Osteoblast (primary cell): ENCODE measurements around the gene ATP8A1. TPM values are rescaled to one million over a fixed set of nuclear protein-coding genes. Genes with fewer than 3 reads are reported as not detected.

Experiments
- DNase-seq: peaks from one replicate; pipeline ENCODE4 v3.0.0; 2011; ENCODE audit warnings: low spot score, mixed read lengths; ENCODE audit not compliant: insufficient read length; ENCODE audit errors: missing footprints
- H2AFZ ChIP-seq: 2 replicates; pipeline ENCODE4 v1.6.0; 2011; ENCODE audit warnings: mild to moderate bottlenecking, low read length
- H3K27ac ChIP-seq: 2 replicates; pipeline ENCODE4 v1.5.1; 2011; ENCODE audit warnings: mild to moderate bottlenecking, low read depth, low read length, moderate library complexity
- H3K27me3 ChIP-seq: 2 replicates; pipeline ENCODE4 v1.6.0; 2012; ENCODE audit warnings: mild to moderate bottlenecking, control low read depth, inconsistent platforms, low read length, moderate library complexity; ENCODE audit not compliant: insufficient read depth
- H3K36me3 ChIP-seq: 2 replicates; pipeline ENCODE4 v1.5.1; 2011; ENCODE audit warnings: mild to moderate bottlenecking, low read length, control low read depth, moderate library complexity; ENCODE audit not compliant: insufficient read depth
- H3K4me1 ChIP-seq: 2 replicates; pipeline ENCODE4 v1.5.1; 2011; ENCODE audit warnings: mild to moderate bottlenecking, low read length, control low read depth, moderate library complexity; ENCODE audit not compliant: insufficient read depth
- H3K4me2 ChIP-seq: 2 replicates; pipeline ENCODE4 v1.6.0; 2011; ENCODE audit warnings: mild to moderate bottlenecking, low read length; ENCODE audit not compliant: insufficient read depth
- H3K4me3 ChIP-seq: fragments of 200-600 bp; sonication (generic); 3 replicates; pipeline ENCODE4 v1.5.1; 2012; ENCODE audit warnings: mild to moderate bottlenecking, low read length, inconsistent platforms; ENCODE audit not compliant: insufficient read depth
- H3K79me2 ChIP-seq: 2 replicates; pipeline ENCODE4 v1.6.0; 2012; ENCODE audit warnings: mild to moderate bottlenecking, low read length, control low read depth, inconsistent platforms; ENCODE audit not compliant: insufficient read depth
- H3K9me3 ChIP-seq: 2 replicates; pipeline ENCODE4 v1.5.1; 2011; ENCODE audit warnings: low read depth, low read length, control low read depth
- H4K20me1 ChIP-seq: 2 replicates; pipeline ENCODE4 v1.6.0; 2012; ENCODE audit warnings: mild to moderate bottlenecking, low read length, control low read depth; ENCODE audit not compliant: insufficient read depth
- total RNA-seq: library from RNA; depleted of rRNA; stranded (reverse); fragments of >200 nt; gene quantifications from 2 replicates; pipeline ENCODE4 v1.2.3, GENCODE V29; 2012
- TF ChIP-seq, protein P1 (sequence below): IDR thresholded peaks from 2 replicates; pipeline ENCODE4 v1.5.1; 2011; ENCODE audit warnings: mild to moderate bottlenecking, low read depth, low read length, moderate library complexity; ENCODE audit errors: extremely low read depth

Gene ATP8A1
- total RNA-seq, 1 donor: 2.5 TPM

GRCh38 chr4:42478509-42478908 lies 178.4 kb downstream of the ATP8A1 start:
- Histone ChIP-seq H3K4me2 (no peak overlapping the region), H3K4me1 (no peaks in the 10 kb centered on the region), H3K36me3 (no peaks in the 10 kb centered on the region), H3K27me3 (no peaks in the 10 kb centered on the region), H3K9me3 (no peaks in the 10 kb centered on the region), H3K4me3 (no peak overlapping the region), H4K20me1 (no peaks in the 10 kb centered on the region), H3K79me2 (no peaks in the 10 kb centered on the region), H3K27ac (no peak overlapping the region), H2AFZ (no peak overlapping the region)
- TF ChIP-seq, protein P1, sequence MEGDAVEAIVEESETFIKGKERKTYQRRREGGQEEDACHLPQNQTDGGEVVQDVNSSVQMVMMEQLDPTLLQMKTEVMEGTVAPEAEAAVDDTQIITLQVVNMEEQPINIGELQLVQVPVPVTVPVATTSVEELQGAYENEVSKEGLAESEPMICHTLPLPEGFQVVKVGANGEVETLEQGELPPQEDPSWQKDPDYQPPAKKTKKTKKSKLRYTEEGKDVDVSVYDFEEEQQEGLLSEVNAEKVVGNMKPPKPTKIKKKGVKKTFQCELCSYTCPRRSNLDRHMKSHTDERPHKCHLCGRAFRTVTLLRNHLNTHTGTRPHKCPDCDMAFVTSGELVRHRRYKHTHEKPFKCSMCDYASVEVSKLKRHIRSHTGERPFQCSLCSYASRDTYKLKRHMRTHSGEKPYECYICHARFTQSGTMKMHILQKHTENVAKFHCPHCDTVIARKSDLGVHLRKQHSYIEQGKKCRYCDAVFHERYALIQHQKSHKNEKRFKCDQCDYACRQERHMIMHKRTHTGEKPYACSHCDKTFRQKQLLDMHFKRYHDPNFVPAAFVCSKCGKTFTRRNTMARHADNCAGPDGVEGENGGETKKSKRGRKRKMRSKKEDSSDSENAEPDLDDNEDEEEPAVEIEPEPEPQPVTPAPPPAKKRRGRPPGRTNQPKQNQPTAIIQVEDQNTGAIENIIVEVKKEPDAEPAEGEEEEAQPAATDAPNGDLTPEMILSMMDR: no peak
- no peak for DNase-seq

DNA sequence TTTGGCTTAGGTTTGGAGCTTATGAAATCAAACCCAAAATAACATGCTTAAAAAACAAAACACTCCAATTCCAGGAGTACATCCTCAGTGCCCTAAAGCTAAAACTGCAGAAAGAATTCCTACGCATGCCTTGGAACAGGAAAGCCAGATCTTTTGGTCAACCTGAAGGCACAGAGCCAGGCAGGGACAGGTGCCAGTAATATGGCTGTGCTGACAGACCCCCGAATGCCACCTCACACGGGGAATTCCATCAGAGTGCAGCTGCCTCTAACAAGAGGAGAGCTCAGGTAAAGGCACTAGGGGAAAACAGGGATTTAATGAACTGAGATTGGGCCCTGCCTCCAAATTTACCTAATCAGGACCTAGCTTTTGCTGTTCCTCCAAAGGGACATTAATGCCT lies 182.5 kb downstream of the ATP8A1 start:
- Histone ChIP-seq H2AFZ (no peak overlapping the region), H3K4me3 (no peak overlapping the region), H3K9me3 (no peaks in the 10 kb centered on the region), H3K27ac (no peak overlapping the region), H4K20me1 (no peaks in the 10 kb centered on the region), H3K4me1 (no peaks in the 10 kb centered on the region), H3K27me3 (no peaks in the 10 kb centered on the region), H3K79me2 (no peaks in the 10 kb centered on the region), H3K36me3 (no peaks in the 10 kb centered on the region), H3K4me2 (no peak overlapping the region)
- TF ChIP-seq, protein P1: no peak
- peak; percentile 11 for DNase-seq

- Histone ChIP-seq H3K9me3 (no peaks in the 10 kb centered on the region), H3K4me2 (no peak overlapping the region), H3K36me3 (no peaks in the 10 kb centered on the region), H3K4me3 (no peak overlapping the region), H4K20me1 (no peaks in the 10 kb centered on the region), H3K27ac (no peak overlapping the region), H2AFZ (no peak overlapping the region), H3K79me2 (no peaks in the 10 kb centered on the region), H3K4me1 (no peaks in the 10 kb centered on the region), H3K27me3 (no peaks in the 10 kb centered on the region)
- TF ChIP-seq, protein P1: no peak
- DNase-seq: no peak
Observed at GRCh38 chr4:42473071-42473684, 183.7 kb downstream of the ATP8A1 start.

DNA sequence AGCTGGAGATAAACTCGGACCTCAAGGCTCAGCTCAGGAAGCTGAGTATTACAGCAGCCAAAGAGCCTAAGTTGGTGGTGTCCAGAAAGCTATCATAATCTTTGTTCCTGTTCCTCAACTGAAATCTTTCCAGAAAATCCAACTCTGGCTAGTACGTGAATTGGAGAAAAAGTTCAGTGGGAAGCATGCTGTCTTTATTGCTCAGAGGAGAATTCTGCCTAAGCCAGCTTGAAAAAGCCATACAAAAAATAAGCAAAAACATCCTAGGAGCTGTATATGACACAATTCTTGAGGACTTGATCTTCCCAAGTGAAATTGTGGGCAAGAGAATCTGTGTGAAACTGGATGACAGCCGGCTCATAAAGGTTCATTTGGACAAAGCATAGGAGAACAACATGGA lies 185.0 kb downstream of the ATP8A1 start:
- Histone ChIP-seq H3K9me3 (no peaks in the 10 kb centered on the region), H3K4me1 (no peaks in the 10 kb centered on the region), H3K4me3 (no peak overlapping the region), H3K27me3 (no peaks in the 10 kb centered on the region), H3K4me2 (no peak overlapping the region), H3K36me3 (no peaks in the 10 kb centered on the region), H3K79me2 (no peaks in the 10 kb centered on the region), H2AFZ (no peak overlapping the region), H3K27ac (no peak overlapping the region), H4K20me1 (no peaks in the 10 kb centered on the region)
- no peak for DNase-seq
- TF ChIP-seq, protein P1: no peak
